NB4 (cell line): ENCODE results near the gene HIGD1C.

Experiments used
- MYC ChIP-seq: IDR thresholded peaks from 2 replicates; pipeline ENCODE4 v1.6.1; 2011; ENCODE audit warnings: low read depth, low read length
- POLR2A ChIP-seq: IDR thresholded peaks from 2 replicates; pipeline ENCODE4 v1.6.1; 2011; ENCODE audit warnings: mild to moderate bottlenecking; ENCODE audit not compliant: insufficient read length; ENCODE audit errors: extremely low read depth
- TF ChIP-seq, protein P1 (sequence below): IDR thresholded peaks from one replicate; pipeline ENCODE4 v1.5.1; 2012; ENCODE audit warnings: low read depth, low read length
- TF ChIP-seq, protein P2 (sequence below): IDR thresholded peaks from 2 replicates; pipeline ENCODE4 v1.6.1; 2011; ENCODE audit warnings: low read depth, low read length

DNA sequence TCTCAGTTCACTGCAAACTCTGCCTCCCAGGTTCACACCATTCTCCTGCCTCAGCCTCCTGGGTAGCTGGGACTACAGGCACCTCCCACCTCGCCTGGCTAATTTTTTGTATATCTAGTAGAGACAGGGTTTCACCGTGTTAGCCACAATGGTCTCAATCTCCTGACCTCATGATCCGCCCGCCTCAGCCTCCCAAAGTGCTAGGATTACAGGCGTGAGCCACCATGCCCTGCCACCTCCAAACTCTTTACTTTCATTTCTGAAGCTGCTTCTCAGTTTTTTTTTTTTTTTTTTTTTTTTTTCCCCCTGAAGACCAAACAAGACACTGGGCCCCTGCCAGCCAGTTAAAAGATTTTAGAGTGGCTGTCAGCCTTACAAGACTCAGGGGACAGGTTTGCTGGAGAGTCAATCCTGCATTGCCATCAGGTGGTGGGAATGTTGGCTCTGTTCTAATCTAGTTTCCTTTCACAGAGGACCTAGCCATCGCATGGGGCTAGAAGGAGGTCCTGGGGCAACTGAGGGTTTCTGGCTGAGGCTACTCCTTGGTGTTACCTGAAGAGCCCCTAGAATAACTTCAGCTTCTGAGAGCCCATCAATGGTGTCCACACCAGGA is 37.4 kb upstream of the HIGD1C start:
- TF ChIP-seq, protein P1, sequence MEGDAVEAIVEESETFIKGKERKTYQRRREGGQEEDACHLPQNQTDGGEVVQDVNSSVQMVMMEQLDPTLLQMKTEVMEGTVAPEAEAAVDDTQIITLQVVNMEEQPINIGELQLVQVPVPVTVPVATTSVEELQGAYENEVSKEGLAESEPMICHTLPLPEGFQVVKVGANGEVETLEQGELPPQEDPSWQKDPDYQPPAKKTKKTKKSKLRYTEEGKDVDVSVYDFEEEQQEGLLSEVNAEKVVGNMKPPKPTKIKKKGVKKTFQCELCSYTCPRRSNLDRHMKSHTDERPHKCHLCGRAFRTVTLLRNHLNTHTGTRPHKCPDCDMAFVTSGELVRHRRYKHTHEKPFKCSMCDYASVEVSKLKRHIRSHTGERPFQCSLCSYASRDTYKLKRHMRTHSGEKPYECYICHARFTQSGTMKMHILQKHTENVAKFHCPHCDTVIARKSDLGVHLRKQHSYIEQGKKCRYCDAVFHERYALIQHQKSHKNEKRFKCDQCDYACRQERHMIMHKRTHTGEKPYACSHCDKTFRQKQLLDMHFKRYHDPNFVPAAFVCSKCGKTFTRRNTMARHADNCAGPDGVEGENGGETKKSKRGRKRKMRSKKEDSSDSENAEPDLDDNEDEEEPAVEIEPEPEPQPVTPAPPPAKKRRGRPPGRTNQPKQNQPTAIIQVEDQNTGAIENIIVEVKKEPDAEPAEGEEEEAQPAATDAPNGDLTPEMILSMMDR: no peak
- TF ChIP-seq POLR2A (no peak), MYC (no peak)
- TF ChIP-seq, protein P2, sequence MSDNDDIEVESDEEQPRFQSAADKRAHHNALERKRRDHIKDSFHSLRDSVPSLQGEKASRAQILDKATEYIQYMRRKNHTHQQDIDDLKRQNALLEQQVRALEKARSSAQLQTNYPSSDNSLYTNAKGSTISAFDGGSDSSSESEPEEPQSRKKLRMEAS: no peak
